ENCODE measurements around the gene RPL27A.

- TF ChIP-seq EZH2 (IDR thresholded peaks at IDR 0.05) (no peak), POLR2AphosphoS5 (IDR thresholded peaks at IDR 0.05; ENCODE audit: borderline replicate concordance, low read depth, low read length) (no peak), FOXP2 (optimal IDR thresholded peaks at IDR 0.05; ENCODE audit: control extremely low read depth, extremely low read length, insufficient read depth) (no peak)
These were observed 32.1 kb upstream of the RPL27A start for GRCh38 chr11:8650401-8650990.
